Chondrocyte (in vitro differentiated cells): Measurements from ENCODE around the gene SLC27A1. TPM values are rescaled to one million over a fixed set of nuclear protein-coding genes. Genes with fewer than 3 reads are reported as not detected.

Experiments used
- DNase-seq: peaks from one replicate; pipeline ENCODE4 v3.0.0; 2021; ENCODE audit warnings: mixed read lengths, low spot score
- H3K27ac Mint-ChIP-seq: one replicate; pipeline ENCODE4 v1.8.0; 2021; ENCODE audit warnings: mild to moderate bottlenecking, moderate library complexity, mixed read lengths; ENCODE audit not compliant: unreplicated experiment
- H3K27me3 Mint-ChIP-seq: 2 replicates; pipeline ENCODE4 v1.8.0; 2021; ENCODE audit warnings: low read depth, mixed read lengths
- H3K36me3 Mint-ChIP-seq: 2 replicates; pipeline ENCODE4 v1.8.0; 2021; ENCODE audit warnings: low read depth, mixed read lengths
- H3K4me1 Mint-ChIP-seq: 2 replicates; pipeline ENCODE4 v1.8.0; 2021; ENCODE audit warnings: low read depth, mild to moderate bottlenecking, mixed read lengths
- H3K4me3 Mint-ChIP-seq: one replicate; pipeline ENCODE4 v1.8.0; 2021; ENCODE audit warnings: mild to moderate bottlenecking, moderate library complexity, mixed read lengths; ENCODE audit not compliant: unreplicated experiment
- H3K9me3 Mint-ChIP-seq: 2 replicates; pipeline ENCODE4 v1.8.0; 2021; ENCODE audit warnings: low read depth, mixed read lengths
- CTCF ChIP-seq: fragments of 200-600 bp; sonication (generic); IDR thresholded peaks from 2 replicates; pipeline ENCODE4 v1.5.0; 2021; ENCODE audit warnings: antibody characterized with exemption, mild to moderate bottlenecking, moderate library complexity
- total RNA-seq: library from RNA; stranded (reverse); gene quantifications from 3 replicates; pipeline ENCODE4 v1.2.1, GENCODE V29; 2021

Gene SLC27A1
- total RNA-seq, 1 donor from 2014 or later, result 6.8 TPM

DNA sequence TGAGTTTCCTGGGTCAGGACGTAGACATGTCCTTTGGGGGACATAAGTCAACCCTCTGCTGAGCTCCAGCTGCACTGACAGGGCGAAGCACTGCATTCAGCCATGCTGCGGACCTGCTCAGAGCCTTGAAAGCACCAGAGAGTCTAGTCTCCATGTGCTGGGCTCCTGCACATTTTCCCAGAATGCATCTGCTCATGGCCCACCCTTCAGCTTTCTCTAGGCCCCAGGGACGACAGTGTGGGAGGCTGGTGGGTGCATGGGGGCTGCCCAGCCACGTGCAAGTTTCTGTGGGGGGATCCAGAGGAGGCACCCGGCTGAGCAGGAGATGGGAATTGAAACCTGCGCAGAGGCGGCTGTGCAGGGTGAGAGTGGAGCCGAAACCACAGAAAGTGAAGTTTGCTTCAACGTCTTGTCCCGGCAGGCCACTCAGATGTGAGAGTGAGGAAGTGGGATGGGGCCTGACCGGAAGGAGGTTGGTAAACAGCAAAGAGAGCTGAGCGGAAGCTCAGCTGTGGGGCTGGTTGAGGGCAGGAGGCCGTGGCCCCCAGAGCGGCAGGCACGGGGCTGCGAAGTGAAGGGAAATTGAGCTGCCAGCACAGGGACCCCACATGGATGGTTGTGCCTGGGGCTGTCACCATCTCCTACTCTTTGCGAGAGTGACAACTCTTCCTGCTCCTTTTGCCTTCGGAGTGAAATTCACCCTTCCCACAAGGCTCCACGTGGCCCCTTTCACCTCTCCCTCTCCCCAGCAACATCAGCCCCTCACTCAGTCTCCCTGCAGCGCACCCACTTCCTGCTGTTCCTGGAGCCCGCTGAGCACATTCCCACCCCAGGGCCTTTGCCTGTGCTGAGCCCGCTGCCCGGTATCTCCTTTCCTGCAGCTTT is 52.9 kb downstream of the SLC27A1 start:
- H3K4me3 Mint-ChIP-seq, result no peak overlapping the region
- no peaks in the 10 kb centered on the region for H3K9me3 Mint-ChIP-seq
- no peak for TF ChIP-seq CTCF
- H3K4me1 Mint-ChIP-seq, result peaks cover 6% of the 10 kb centered on the region
- no peak overlapping the region for H3K27ac Mint-ChIP-seq
- DNase-seq, result no peak
- H3K27me3 Mint-ChIP-seq, result no peaks in the 10 kb centered on the region
- peaks cover 7% of the 10 kb centered on the region for H3K36me3 Mint-ChIP-seq

DNA sequence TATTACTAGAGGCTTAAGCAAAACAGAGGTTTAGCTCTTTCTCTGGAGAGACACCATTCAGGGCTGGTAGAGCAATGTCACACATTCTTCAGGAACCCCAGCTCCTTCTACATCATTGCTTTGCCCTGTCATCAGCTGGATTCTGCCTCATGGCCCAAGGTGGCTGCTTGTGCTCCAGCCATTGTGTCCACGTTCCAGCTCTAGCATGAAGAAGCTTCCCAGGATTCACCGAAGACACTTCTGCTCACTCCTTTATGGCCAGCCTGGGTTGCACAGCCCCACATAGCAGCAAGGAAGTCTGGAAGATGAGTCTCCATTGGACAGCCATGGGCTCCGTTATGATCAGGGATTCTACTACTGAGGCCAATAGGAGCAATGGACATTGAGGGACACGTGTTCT is 54.3 kb downstream of the SLC27A1 start:
- peaks cover 9% of the 10 kb centered on the region for H3K9me3 Mint-ChIP-seq
- peaks cover 6% of the 10 kb centered on the region for H3K4me1 Mint-ChIP-seq
- DNase-seq, result no peak
- no peak overlapping the region for H3K27ac Mint-ChIP-seq
- no peaks in the 10 kb centered on the region for H3K27me3 Mint-ChIP-seq
- peaks cover 3% of the 10 kb centered on the region for H3K36me3 Mint-ChIP-seq
- H3K4me3 Mint-ChIP-seq, result no peak overlapping the region
- TF ChIP-seq CTCF, result no peak

- H3K4me3 Mint-ChIP-seq, result no peak overlapping the region
- peaks cover 6% of the 10 kb centered on the region for H3K4me1 Mint-ChIP-seq
- DNase-seq, result no peak
- no peaks in the 10 kb centered on the region for H3K27me3 Mint-ChIP-seq
- H3K9me3 Mint-ChIP-seq, result peaks cover 9% of the 10 kb centered on the region
- no peaks in the 10 kb centered on the region for H3K36me3 Mint-ChIP-seq
- no peak overlapping the region for H3K27ac Mint-ChIP-seq
- TF ChIP-seq CTCF, result no peak
Measured at GRCh38 chr19:17525141-17525540, 54.8 kb downstream of the SLC27A1 start.

GRCh38 chr19:17526922-17527321 is 56.6 kb downstream of the SLC27A1 start:
- H3K4me1 Mint-ChIP-seq, result peaks cover 6% of the 10 kb centered on the region
- peaks cover 9% of the 10 kb centered on the region for H3K9me3 Mint-ChIP-seq
- no peak overlapping the region for H3K4me3 Mint-ChIP-seq
- no peak overlapping the region for H3K27ac Mint-ChIP-seq
- no peaks in the 10 kb centered on the region for H3K36me3 Mint-ChIP-seq
- DNase-seq, result no peak
- H3K27me3 Mint-ChIP-seq, result no peaks in the 10 kb centered on the region
- TF ChIP-seq CTCF, result no peak

GRCh38 chr19:17527326-17527725 is 57.0 kb downstream of the SLC27A1 start:
- Mint-ChIP-seq H3K36me3 (no peaks in the 10 kb centered on the region), H3K27ac (no peak overlapping the region), H3K4me1 (peaks cover 6% of the 10 kb centered on the region), H3K9me3 (peaks cover 9% of the 10 kb centered on the region), H3K4me3 (no peak overlapping the region), H3K27me3 (no peaks in the 10 kb centered on the region)
- DNase-seq, result no peak
- no peak for TF ChIP-seq CTCF
